ENCODE data around the gene RAP1GDS1.

The RAP1GDS1 gene

DNA sequence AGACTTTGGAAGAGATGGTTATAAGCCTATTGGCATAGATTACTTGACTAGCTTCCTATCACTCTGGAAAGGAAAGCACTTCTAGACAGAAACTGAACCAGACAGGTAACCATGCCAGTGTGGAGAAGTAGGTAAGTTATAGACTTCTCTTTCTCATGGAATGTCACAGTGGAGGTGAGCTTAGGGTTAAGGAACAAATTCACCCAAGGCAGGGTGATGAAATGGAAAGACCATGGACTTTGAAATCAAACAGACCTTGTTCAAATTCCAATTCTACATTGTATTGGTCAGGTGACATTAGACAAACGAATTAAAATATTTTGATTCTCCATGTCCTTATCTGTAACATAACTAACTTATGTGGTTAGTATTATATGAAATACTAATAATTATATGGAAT, 7.7 kb upstream of the RAP1GDS1 start:
- DNase-seq (ENCODE audit: low read depth) = no peak
- TF ChIP-seq MYC (IDR thresholded peaks at IDR 0.05; ENCODE audit: low read depth, low read length) (no peak), POLR2A (IDR thresholded peaks at IDR 0.05; ENCODE audit: extremely low read depth, insufficient read length) (no peak)
- TF ChIP-seq, protein P1, sequence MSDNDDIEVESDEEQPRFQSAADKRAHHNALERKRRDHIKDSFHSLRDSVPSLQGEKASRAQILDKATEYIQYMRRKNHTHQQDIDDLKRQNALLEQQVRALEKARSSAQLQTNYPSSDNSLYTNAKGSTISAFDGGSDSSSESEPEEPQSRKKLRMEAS (IDR thresholded peaks at IDR 0.05; ENCODE audit: low read depth, low read length) = no peak
- TF ChIP-seq, protein P2, sequence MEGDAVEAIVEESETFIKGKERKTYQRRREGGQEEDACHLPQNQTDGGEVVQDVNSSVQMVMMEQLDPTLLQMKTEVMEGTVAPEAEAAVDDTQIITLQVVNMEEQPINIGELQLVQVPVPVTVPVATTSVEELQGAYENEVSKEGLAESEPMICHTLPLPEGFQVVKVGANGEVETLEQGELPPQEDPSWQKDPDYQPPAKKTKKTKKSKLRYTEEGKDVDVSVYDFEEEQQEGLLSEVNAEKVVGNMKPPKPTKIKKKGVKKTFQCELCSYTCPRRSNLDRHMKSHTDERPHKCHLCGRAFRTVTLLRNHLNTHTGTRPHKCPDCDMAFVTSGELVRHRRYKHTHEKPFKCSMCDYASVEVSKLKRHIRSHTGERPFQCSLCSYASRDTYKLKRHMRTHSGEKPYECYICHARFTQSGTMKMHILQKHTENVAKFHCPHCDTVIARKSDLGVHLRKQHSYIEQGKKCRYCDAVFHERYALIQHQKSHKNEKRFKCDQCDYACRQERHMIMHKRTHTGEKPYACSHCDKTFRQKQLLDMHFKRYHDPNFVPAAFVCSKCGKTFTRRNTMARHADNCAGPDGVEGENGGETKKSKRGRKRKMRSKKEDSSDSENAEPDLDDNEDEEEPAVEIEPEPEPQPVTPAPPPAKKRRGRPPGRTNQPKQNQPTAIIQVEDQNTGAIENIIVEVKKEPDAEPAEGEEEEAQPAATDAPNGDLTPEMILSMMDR (IDR thresholded peaks at IDR 0.05; ENCODE audit: low read depth, low read length) = no peak
- no peak overlapping the region for H3K4me3 ChIP-seq (ENCODE audit: low read depth, low read length)

DNA sequence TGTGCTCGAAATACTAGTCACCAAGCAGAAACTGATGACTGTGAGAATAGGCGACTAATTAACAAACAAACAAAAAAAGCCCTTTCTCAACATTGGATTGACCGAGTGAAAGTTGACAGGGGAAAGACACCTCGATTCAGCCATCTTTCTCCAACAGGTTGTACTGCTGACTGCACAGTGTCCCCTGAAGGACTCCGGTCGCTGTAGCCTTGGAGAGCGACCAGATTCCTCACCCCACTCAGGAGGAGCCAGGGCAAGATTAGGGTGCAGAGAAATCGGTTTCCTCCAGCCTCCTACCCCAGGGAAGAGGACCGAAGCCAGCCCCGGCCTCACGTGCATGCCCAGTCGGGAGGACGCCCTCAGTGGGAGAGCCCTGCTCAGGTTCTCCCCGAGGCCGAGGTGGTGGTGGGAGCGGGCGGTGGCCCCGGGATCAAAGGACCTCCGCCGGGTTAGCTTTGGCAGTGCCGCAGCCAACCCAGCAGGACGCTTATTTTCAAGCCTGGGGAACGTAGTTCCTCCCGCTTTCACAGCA, 1.1 kb upstream of the RAP1GDS1 start:
- H3K4me3 ChIP-seq (ENCODE audit: low read depth, low read length) = peak overlapping the region; percentile 83
- no peak for DNase-seq (ENCODE audit: low read depth)
- TF ChIP-seq, protein P1 (IDR thresholded peaks at IDR 0.05; ENCODE audit: low read depth, low read length) = no peak
- TF ChIP-seq, protein P2 (IDR thresholded peaks at IDR 0.05; ENCODE audit: low read depth, low read length) = no peak
- TF ChIP-seq POLR2A (IDR thresholded peaks at IDR 0.05; ENCODE audit: extremely low read depth, insufficient read length) (no peak), MYC (IDR thresholded peaks at IDR 0.05; ENCODE audit: low read depth, low read length) (no peak)

DNA sequence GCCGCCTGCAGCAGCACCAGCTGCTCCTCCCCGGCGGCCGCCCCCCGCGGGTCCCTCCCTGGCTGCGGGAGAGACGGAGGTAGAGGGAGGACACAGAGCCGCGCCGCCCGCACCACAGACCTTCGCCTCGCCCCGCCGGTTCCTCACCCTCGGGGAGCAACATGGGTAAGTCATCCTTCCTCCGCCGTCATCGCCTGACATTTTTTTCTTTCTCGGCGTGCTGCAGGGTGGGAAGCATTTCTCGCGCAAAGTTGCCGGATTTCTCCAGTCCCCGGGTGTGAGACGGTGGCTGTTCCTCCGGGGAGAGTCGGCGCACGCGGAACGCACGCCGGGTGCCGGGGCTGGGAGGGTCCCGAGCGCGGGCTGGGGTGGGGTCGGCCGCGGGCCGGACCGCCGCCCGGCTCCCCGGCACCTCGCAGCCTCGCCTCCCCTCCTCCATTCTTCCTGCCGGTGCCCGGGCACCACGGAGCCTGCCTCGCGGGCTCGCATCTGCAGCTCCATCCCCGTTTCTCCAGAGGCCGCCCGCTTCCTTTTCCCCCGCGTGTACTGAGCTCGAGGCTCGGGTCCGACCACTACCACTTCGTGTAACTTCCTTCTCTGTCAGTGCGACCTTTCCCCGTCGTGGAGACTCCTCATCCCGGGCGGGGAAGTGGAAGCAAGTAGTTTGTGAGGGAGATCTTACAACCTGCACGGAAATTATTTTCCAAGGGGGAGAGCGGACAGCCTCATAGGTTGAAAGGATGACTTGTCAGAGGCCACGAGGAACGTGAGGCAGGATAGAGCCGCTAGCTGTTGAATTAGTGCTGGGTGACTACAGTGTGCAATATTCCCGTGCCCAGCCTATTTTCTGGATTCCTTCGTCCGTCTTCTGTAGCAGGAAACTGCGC, 464 bp downstream of the RAP1GDS1 start:
- DNase-seq (ENCODE audit: low read depth) = peak; percentile 56
- TF ChIP-seq MYC (IDR thresholded peaks at IDR 0.05; ENCODE audit: low read depth, low read length) (peak; percentile 7; the same call in 1 of the 2 replicates), POLR2A (IDR thresholded peaks at IDR 0.05; ENCODE audit: extremely low read depth, insufficient read length) (peak; percentile 7)
- TF ChIP-seq, protein P2 (IDR thresholded peaks at IDR 0.05; ENCODE audit: low read depth, low read length) = no peak
- H3K4me3 ChIP-seq (ENCODE audit: low read depth, low read length) = peak overlapping the region; percentile 85

DNA sequence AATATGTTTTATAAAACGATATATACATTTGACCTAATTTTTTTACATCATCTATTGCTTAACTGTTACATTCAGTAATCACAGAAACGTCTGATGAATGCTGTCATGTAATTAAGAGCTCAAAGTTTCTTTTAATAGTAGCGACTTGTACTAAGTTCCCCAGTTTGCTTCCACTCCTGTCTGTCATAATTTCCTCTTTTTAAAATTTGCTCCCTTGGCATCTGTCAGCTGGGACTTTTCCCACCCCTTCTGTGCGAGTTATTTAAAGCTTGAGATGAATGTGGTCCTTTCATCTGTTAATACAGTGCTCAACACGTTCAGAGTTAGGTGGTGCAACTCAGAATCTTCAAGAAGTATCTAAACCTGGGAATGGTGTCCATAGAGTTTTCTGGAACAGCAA, 1.2 kb downstream of the RAP1GDS1 start:
- H3K4me3 ChIP-seq (ENCODE audit: low read depth, low read length) = peak overlapping the region; percentile 85
- DNase-seq (ENCODE audit: low read depth) = peak; percentile 49
- TF ChIP-seq MYC (IDR thresholded peaks at IDR 0.05; ENCODE audit: low read depth, low read length) = no peak
- no peak for TF ChIP-seq POLR2A (IDR thresholded peaks at IDR 0.05; ENCODE audit: extremely low read depth, insufficient read length)
- TF ChIP-seq, protein P2 (IDR thresholded peaks at IDR 0.05; ENCODE audit: low read depth, low read length) = no peak
- TF ChIP-seq, protein P1 (IDR thresholded peaks at IDR 0.05; ENCODE audit: low read depth, low read length) = no peak

DNA sequence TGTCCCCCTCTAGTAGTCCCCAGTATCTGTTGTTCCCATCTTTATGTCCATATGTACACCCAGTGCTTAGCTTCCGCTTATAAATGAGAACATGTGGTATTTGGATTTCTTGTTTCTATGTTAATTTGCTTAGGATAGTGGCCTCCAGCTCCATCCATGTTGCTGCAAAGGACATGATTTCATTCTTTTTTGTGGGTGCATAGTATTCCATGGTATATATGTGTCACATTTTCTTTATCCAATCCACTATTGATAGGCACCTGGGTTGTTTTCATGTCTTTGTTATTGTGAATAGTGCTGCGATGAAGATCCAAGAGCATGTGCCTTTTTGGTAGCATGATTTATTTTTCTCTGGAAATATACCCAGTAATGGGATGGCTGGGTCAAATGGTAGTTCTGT, 6.3 kb downstream of the RAP1GDS1 start:
- no peak overlapping the region for H3K4me3 ChIP-seq (ENCODE audit: low read depth, low read length)
- TF ChIP-seq, protein P1 (IDR thresholded peaks at IDR 0.05; ENCODE audit: low read depth, low read length) = no peak
- TF ChIP-seq POLR2A (IDR thresholded peaks at IDR 0.05; ENCODE audit: extremely low read depth, insufficient read length) (no peak), MYC (IDR thresholded peaks at IDR 0.05; ENCODE audit: low read depth, low read length) (no peak)
- TF ChIP-seq, protein P2 (IDR thresholded peaks at IDR 0.05; ENCODE audit: low read depth, low read length) = no peak
- no peak for DNase-seq (ENCODE audit: low read depth)

Measured in NB4 (cell line).